HFFc6 (cell line): ENCODE measurements around the gene RNASE13. TPM values are rescaled to one million over a fixed set of nuclear protein-coding genes. Genes with fewer than 3 reads are reported as not detected.

Experiments used
- DNase-seq: peaks from one replicate; pipeline ENCODE4 v3.0.0-alpha.2; 2018
- H3K27ac Mint-ChIP-seq: 2 replicates; pipeline ENCODE4 v1.8.0; 2020; ENCODE audit warnings: mild to moderate bottlenecking, mixed read lengths
- H3K27me3 Mint-ChIP-seq: 2 replicates; pipeline ENCODE4 v1.8.0; 2021; ENCODE audit warnings: mild to moderate bottlenecking, moderate library complexity, mixed read lengths; ENCODE audit not compliant: insufficient read depth
- H3K36me3 Mint-ChIP-seq: 2 replicates; pipeline ENCODE4 v1.8.0; 2021; ENCODE audit warnings: low read depth, mixed read lengths
- H3K4me1 Mint-ChIP-seq: 2 replicates; pipeline ENCODE4 v1.8.0; 2020; ENCODE audit warnings: low read depth, mixed read lengths
- H3K4me3 Mint-ChIP-seq: 2 replicates; pipeline ENCODE4 v1.8.0; 2020; ENCODE audit warnings: mild to moderate bottlenecking, moderate library complexity, mixed read lengths
- H3K9me3 Mint-ChIP-seq: 2 replicates; pipeline ENCODE4 v1.8.0; 2020; ENCODE audit warnings: mild to moderate bottlenecking, mixed read lengths
- total RNA-seq, 6 experiments: library from RNA; stranded (reverse); fragmentation: NEBNext Ultra II Directional; extraction: Animal tissue kit (Norgen Biotek cat#: 25700); gene quantifications; 2 replicates in 1 of 6; 3 replicates in 5 of 6; pipeline ENCODE4 v1.2.3, GENCODE V29; 2021
- TF ChIP-seq, protein P1 (sequence below): fragments of 200-600 bp; sonication (generic); IDR thresholded peaks from 2 replicates; pipeline ENCODE4 v1.5.0; 2021; ENCODE audit warnings: antibody characterized with exemption, mild to moderate bottlenecking

The RNASE13 gene
- total RNA-seq, 6 experiments from 2014 or later = not detected

DNA sequence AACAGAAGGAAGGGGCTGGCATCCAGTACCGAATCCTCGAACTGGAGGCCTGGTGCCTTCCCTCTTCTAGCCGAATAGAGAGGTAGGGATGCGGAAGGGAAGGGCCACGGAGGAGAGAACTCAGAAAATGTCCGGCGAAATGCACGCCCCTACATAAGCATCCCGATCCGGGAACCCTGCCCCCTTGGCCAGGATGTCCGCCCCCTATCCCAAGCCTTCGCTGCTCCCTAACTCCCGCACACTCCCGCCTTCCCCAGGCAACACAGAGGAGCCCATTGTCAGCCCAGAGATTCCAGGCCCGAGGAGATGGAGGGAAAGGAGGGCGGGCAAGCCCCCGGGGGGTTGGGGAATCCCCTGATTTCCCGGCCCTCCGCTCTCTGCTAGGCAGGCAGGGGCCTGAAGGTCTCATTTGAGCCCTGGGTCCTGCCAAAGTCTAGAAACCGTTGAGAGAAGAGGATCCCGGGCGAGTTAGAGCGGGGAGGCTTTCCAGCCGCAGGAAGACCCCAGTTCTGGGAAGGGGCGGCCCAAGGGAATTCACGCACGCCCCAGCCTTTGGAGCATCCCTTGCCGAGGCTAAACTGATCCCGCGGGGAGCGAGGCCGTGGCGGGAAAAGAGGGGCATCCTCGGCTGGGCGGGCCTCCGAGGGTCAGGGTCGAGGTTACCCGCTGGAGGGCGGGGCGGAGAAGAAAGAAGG lies 34.9 kb upstream of the RNASE13 start:
- DNase-seq = no peak
- Mint-ChIP-seq H3K9me3 (no peaks in the 10 kb centered on the region), H3K27ac (peak overlapping the region; percentile 84), H3K27me3 (peaks cover 5% of the 10 kb centered on the region), H3K36me3 (peaks cover 7% of the 10 kb centered on the region), H3K4me1 (peaks cover 38% of the 10 kb centered on the region), H3K4me3 (peak overlapping the region; percentile 88)
- TF ChIP-seq, protein P1, sequence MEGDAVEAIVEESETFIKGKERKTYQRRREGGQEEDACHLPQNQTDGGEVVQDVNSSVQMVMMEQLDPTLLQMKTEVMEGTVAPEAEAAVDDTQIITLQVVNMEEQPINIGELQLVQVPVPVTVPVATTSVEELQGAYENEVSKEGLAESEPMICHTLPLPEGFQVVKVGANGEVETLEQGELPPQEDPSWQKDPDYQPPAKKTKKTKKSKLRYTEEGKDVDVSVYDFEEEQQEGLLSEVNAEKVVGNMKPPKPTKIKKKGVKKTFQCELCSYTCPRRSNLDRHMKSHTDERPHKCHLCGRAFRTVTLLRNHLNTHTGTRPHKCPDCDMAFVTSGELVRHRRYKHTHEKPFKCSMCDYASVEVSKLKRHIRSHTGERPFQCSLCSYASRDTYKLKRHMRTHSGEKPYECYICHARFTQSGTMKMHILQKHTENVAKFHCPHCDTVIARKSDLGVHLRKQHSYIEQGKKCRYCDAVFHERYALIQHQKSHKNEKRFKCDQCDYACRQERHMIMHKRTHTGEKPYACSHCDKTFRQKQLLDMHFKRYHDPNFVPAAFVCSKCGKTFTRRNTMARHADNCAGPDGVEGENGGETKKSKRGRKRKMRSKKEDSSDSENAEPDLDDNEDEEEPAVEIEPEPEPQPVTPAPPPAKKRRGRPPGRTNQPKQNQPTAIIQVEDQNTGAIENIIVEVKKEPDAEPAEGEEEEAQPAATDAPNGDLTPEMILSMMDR = no peak

DNA sequence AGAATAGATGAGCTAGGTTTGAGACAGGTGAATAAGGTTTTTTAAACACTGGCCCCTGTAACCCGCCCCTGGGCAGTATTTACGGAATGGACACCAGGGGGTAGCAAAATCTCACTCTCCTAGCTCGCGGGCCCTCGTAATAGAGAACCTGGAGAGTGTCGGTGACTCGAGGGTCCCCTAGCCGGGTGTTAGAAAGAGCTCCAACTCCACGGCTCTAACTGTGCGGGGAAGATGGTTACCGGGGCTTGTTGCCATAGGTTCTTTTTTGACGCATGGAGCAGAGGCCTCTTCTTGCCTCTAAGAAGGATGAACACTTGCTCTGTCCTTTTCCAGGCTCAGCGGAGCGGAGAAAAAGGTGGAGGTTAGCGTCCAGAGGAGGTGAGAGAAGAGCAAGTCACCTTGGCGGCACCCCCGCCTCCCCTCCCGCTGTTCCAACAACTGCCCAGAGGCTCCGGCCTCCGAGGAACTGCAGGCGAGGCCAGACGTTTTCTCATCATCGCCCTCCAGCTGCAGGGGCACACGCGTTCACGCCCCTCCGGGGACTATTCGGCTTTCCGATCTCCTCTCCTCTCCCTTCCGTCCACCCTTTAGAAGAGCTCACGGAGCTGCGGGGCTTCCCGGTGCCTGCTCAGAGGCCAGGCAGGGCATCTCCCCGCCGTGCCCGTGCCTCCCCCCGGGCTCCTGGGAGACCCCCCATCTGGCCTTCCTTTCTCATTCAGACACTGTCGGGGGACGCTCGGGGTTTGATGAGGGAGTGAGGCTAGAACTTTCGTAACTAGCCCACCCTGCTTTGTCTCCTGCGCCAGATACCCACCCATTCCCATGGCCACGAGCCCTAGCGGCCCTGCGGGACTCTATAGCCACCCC lies 34.1 kb upstream of the RNASE13 start:
- H3K4me1 Mint-ChIP-seq = peaks cover 41% of the 10 kb centered on the region
- TF ChIP-seq, protein P1 = peak; percentile 79
- peak overlapping the region; percentile 88 for H3K4me3 Mint-ChIP-seq
- H3K9me3 Mint-ChIP-seq = no peaks in the 10 kb centered on the region
- H3K27me3 Mint-ChIP-seq = peaks cover 4% of the 10 kb centered on the region
- peak; percentile 38 for DNase-seq
- peaks cover 7% of the 10 kb centered on the region for H3K36me3 Mint-ChIP-seq
- peak overlapping the region; percentile 84 for H3K27ac Mint-ChIP-seq

DNA sequence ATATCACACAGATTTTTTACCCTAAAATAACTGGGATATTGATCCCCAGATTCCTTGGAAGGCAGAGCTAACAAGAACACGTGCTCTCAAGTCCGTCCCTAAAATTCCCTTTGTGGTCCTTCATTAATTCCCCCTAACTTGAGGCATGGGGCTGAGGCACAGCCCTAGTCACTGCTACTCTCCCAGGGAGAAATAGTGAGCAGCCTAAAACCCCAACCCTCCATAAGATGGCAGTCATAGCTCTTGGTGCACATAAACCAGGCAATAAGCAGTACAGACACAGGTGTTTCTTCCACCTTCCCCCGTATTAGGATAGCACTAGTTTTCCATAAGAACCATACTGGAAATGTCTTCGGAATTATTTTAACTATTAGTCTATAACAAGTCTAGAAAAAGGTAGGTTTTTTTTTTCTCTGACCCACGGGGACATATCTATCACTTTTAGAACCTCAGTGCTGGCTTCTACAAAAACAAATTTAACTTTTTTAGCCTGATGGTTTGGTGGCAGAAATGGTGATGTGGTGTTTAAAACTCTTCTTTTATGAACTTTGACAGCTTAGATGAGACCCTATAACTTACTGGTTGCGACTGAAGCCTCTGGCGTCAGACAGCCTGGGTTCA lies 32.4 kb upstream of the RNASE13 start:
- no peaks in the 10 kb centered on the region for H3K9me3 Mint-ChIP-seq
- no peaks in the 10 kb centered on the region for H3K36me3 Mint-ChIP-seq
- no peak overlapping the region for H3K4me3 Mint-ChIP-seq
- peaks cover 40% of the 10 kb centered on the region for H3K4me1 Mint-ChIP-seq
- H3K27ac Mint-ChIP-seq = no peak overlapping the region
- no peak for DNase-seq
- TF ChIP-seq, protein P1 = peak; percentile 42; the same call in 1 of the 2 replicates
- H3K27me3 Mint-ChIP-seq = peaks cover 6% of the 10 kb centered on the region

DNA sequence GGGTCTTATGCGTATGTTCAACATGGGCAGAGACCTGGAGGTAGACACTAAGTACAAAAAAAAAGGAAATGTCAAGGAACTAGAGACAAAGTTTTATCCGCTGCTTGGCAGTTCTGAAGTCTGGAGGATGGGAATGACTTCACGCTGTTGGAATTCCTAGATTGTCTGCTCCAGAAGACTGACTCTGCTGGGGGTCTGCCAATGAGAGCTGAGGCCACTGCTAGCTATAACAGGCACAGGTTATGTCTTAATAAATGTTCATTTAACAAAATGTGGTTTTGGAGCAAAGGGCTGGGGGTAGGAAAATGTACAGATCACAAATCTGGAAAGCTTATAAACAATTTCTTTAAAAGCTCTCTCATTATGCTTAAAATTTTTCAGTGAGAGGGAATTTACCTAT lies 28.9 kb upstream of the RNASE13 start:
- H3K27ac Mint-ChIP-seq = peak overlapping the region; percentile 33; the same call in 1 of the 2 replicates
- peaks cover 38% of the 10 kb centered on the region for H3K4me1 Mint-ChIP-seq
- peak; percentile 66 for DNase-seq
- H3K9me3 Mint-ChIP-seq = no peaks in the 10 kb centered on the region
- peaks cover 3% of the 10 kb centered on the region for H3K27me3 Mint-ChIP-seq
- no peaks in the 10 kb centered on the region for H3K36me3 Mint-ChIP-seq
- peak overlapping the region; percentile 30; the same call in 1 of the 2 replicates for H3K4me3 Mint-ChIP-seq
- TF ChIP-seq, protein P1 = no peak

DNA sequence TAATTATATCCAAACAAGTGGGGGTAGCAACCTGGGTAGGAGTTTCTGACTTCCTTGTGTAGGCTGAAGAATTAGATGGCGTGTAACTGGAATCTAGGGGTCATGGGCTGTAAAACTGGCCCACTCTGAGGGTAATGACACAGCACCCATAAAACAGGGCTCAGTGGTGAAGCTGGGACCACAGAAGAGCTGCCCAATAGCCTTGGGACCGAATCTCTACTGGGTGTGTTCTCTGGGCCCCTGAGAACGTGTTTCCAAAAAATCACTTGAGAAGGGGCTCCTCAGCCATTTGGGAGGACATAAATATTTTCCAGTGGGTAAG lies 26.7 kb upstream of the RNASE13 start:
- Mint-ChIP-seq H3K36me3 (no peaks in the 10 kb centered on the region), H3K27ac (no peak overlapping the region), H3K9me3 (no peaks in the 10 kb centered on the region), H3K4me3 (no peak overlapping the region), H3K27me3 (peaks cover 3% of the 10 kb centered on the region), H3K4me1 (peaks cover 46% of the 10 kb centered on the region)
- DNase-seq = no peak
- TF ChIP-seq, protein P1 = no peak
